Measurements from ENCODE around the gene TRPM8.

Gene TRPM8

DNA sequence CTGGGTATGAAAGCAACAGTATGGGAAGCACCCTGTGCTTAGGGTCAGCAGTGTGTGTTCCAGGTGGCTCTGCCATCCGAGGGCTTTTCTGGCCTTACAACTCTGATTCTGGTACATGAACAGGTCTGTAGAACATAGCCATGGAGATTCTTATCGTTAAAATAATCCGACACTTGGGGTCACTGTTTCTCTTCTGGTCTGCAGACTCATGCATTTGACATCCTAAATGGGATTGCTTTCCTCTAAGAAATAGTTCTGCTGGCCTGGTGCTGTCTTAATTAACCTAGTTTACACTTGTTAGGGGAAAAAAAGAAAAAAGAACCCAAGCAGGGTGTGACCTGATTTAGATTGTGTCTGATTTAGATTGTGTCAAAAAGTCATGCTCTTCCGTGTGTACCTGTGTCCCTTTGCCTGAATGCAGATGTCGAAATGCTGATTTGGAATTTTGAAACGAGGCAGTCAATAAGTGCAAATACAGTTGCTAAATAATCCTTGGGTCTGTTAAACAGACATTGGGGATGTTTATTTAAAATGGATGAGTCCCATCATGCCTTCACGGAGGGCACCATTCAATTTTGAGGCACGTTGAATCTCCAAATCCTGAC, 59.6 kb downstream of the TRPM8 start:
- peak; percentile 72 for DNase-seq

DNA sequence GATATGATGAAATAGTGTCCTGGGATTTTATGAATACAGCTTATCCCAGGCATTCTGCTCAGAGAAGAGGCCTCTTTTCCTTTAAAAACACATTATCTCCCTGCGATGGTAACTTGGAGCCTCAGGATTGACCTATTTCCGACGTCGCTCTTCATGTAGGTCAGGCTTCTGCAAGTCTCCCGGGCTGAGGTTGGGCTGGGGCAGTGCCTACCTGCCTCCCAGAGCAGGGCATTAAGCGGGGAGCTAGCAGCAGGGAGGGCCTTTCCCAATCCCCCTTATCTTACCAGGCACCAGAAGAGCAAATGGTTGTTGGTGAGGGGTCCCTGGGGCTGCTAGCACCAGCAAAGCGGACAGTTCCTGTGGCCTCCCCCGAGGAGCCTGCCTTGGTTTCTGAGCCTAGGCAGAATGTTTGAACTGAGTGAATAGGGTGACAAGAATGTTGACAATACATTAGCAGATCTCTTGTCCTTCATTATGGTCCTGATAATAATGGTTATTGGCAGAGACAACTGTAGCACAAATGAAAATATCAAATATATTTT, 60.2 kb downstream of the TRPM8 start:
- no peak for DNase-seq

DNA sequence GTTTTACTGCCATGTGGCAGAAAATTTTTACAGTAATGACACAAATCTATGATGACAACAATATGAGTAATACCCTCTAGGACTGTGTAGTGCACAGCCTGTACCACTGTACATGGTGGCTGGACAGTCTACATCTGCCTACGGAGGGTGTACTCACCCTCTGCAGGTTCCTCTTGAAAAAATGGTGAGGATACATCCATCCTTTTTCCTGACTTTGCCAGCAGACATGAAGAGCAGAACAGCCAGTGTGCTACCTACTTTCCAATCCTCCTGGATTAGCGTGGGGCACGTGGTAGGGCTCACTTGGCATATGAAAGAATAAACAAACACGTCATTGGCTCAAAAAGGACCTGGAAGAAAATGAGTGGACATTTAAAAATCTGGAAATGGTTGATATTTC, 62.6 kb downstream of the TRPM8 start:
- DNase-seq, result no peak

DNA sequence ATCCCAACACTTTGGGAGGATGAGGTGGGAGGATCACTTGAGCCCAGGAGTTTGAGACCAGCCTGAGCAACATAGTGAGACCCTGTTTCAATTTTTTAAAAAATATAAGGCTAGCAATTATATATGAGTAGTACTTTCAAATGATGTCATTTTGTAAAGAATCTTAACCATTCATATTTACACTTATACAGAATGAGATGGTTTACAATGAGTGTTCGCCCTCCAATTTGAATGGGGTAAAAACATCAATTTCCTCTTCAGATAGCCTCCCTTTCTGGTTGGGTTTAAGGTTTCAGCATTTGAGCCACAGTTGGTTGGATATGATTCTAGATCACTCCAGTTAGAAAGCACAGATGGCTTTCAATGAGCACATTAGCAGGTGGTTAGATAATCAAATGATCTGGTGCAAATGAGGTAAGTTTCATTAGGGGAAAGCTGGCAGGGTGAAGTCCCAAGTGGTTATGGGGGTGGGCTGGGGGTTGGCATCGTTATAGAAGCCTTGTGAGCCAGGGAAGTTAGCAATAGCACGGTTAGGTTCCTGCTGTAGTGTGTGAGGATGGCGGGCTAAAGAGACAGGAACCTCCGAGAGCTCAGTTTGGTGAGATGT, 63.9 kb downstream of the TRPM8 start:
- DNase-seq, result no peak

DNA sequence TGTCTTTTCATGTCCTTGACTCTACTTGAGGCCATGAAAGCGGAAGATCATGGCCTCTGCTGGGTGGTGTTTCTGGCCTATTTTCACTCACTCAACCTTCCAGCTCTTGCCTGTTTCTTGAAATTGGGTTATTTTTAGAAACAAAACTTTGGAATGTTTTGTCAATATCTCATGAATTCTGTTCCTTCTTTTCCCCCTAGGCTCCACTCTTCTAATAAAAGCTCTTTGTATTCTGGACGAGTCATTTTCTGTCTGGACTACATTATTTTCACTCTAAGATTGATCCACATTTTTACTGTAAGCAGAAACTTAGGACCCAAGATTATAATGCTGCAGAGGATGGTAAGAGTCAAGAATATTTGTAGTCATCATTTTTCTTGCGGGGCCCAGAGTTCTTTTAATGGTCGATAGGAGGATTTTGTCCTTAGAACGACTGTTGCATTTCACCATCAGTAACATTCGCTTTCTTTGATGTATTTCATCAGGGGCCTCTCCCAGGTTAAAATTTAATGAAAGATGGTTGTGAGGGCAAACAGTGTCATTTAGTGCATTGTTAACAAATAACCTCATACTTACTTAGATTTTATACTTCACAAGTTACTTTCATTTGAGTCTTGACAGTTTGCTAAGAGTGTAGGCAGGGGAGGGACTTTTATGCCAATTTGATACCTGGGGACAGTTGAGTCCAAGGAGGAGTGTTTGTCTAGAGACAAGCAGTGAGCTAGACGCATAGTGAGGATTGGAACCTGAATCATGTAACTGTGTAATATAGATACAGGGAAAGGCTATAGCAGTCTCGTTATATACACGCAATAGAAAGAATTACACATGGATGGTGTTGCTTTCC, 64.6 kb downstream of the TRPM8 start:
- no peak for DNase-seq

DNA sequence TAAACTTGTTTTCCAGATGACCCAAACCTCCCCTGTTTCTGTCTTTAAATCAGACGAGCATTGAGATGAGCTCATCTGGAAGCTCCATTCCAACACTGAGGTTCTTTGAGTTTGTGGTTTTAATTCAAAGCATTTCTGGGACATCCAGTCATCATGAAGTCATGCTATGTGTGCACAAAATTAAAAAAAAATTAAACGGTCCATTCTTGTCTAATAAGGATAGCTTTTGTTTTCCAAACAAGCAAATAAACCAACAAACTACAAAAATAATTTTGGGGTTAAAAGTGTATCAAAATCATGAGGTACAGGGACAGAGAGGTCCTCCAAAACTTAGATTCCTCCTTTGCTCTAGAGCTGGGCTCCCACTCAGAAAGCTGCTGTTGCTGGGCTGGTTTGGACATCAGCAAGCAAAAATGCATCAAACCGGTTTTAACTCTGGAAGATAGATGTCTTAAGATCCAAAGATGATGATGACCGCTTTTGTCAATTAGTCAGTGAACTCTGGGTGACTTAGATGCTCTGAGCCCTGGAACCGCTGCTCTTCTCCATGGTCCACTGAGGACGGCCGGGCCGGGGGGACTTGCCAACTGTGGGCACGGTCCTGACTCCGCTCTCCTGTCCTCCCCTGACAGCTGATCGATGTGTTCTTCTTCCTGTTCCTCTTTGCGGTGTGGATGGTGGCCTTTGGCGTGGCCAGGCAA, 65.4 kb downstream of the TRPM8 start:
- peak; percentile 97 for DNase-seq

DNA sequence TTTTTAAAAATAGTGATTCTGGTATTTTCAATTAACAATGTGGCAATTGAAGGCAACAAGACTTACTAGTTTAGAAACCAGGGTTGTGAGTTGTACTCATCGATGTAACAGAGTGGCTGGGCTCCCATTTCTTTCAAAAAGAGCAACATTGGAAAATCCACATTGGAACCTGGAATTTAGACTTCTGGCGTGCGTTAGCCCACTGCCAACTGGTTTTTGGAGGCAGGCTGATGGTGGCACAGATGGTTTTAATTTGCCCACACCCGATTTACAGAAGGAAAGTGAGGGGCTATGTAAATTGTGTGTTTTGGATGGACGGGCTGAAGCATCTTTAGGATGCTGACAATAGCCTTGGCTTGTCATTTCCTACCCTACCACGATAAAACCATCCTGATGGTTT, 66.3 kb downstream of the TRPM8 start:
- no peak for DNase-seq

DNA sequence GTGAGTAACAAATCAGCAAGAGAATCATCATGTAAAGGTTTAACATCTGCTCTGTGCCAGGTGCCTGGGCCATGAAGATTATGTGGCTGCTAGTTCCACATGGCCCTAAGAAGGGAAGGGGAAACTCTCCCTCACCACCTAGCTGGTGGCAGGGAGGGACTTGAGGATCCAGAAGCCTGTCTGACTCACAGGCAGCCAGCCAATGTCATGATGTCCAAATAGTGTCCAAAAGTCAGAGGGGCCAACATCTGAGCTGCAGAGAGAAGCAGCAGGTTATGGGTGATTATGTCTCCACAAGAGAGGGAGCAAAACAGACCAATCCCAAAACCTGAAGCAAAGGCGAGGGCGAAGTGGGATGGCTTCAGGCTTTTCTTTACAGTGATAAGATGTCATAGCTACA, 71.4 kb downstream of the TRPM8 start:
- no peak for DNase-seq

DNA sequence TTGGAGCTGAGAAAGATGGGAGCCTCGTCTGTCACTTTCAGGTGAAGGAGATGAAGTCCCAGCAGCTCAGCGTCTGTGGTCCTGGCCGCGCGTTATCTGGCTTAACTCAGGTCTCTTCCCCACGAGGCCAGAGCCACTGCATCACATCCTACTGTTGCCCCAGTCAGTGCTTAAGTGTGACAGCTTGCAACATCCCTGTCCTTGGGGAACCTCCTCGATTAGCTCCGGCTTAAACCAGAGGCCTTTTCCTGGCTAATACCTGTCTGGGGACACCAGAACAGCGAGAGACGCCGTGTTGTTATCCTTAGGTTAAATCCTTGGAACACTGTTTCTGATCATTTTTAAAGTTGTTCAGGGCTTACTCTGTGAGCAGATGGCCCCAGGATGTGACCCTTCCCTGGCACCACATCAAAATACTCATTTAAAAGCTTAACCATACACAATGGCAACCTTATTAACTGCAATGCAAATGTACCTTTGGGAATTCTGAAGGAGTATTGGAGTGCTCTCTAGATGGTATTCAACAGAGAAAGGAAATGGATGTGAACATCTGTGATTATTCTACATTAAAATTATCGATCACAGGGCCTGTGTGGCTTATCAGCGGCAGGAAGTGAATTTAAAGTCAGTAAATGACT, 72.2 kb downstream of the TRPM8 start:
- no peak for DNase-seq

DNA sequence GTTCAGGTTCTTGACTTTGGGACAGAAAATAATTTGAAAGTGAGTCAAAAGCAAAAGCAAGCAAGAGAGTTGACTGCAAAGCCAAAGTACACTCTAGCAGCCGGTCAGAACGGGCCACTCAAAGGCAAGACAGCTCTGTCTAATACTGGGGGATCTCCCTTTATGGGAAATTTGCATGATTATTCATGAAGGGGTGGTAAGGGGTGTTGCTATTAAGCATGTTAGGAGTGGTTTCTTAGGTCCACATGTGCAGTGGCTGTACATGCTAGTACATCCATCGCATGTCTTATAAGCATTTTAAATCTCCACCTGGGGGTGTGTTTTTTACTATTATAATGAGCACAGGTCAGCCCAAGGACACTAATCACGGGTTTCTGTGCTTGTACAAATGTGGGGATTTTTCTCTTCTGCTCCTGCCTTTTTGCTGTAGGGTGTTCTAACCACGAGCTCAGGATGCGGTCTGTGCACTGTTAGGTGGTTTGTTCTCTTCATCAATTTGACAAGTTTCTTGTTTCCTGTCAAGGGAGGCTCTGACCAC, 73.2 kb downstream of the TRPM8 start:
- no peak for DNase-seq

DNA sequence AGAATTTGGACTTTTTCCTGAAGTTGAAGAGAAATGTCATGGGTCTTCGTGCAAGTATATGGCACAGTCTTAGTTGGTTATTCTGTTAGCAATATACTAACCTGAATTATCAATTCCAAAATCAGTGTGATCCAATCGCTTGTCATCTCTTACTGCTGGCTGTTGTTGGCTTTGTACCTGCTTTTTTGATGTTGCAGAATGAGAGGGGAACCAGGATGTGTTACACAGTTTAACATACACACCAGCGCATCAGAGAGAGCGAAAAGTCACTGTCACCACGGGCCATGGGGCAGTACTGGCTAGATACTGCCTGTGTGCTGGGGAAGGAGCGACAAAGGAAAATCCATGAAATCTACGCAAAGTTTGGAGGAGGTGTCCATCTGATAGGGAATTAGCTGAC, 74.0 kb downstream of the TRPM8 start:
- DNase-seq, result no peak

DNA sequence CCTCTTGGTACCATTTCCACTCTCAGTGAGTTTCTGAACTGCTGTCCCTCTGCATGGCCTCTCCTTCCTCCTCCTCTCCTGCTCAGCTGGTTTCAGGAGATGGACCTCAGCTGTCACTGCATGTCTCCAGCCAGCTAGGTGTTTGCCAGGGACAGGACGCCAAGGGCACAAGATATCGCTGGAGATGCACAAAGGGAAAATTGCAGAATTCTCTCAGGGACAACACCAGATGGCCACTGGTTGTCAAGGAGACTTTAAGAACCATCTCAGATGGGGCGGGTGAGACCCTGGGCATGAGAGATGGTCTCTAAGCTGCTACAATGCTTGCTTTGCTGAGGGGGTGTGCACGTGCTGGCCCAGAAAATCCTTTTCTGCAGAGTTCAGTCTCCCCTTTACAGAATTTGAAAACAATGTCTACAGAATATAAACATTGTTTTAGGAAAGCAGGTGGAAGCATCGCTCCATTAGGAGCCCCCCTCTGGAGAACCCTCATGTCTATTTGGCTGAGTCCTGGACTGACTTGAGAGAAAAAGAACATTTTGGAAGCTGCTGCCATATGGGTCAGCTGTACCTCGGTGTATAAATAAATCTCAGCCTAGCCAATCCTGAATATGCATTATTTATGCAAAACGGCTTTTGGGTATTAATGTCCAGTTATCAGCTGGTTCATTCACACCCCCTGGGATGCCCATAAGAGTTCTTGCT, 75.5 kb downstream of the TRPM8 start:
- DNase-seq, result no peak

DNA sequence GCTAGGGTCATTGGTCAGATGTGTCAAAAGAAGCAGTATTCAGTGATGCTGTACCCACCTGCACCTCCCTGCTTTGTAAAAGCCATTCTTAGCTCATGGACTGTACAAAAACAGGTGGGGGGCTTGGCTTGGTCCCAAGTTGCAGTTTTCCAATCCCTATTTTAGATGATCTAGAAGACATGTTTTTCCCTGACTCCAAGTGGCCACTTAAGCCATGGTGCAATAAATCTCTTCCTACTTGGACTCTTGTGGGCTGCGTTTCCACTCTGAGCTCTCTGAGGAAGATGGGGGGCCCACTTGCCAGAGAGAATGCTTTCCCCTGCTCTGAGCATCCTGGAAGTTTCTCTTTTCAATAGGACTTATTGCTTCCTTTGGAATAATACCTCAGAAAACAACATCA, 76.3 kb downstream of the TRPM8 start:
- DNase-seq, result no peak

DNA sequence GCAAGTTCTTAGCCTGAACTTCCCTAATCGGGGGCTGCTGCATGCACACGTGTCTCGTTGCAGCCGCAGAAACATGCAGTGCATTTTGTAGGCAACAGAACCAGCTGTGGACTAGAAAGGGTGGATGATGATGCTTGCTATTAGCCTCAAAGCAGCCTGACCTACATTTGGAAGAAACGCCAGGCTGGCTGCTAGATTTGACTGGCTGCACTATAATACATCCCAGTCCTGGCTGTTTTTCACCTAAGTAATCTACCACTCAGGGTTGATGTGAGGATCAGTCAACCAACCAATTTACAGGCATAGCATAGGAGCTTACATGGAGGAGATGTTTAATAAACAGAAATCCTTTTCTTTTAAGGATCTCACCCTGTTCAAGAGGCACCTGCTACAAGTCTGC, 77.0 kb downstream of the TRPM8 start:
- DNase-seq, result no peak

DNA sequence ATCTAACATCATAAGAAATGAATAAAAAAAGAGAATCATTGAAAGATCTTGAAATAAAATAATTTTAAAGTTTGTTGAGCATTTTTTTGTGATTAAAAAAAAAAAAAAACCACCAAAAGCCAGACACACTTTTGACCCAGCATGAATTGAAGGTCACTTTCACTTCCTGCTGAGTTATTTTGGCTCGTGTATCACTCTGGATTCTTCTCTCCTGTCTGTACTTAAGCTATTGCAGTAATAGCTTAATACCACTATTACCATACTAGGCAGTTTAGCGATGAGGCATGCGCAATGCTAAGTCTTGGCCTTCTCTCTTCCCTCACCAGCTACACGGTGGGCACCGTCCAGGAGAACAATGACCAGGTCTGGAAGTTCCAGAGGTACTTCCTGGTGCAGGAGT, 78.8 kb downstream of the TRPM8 start:
- DNase-seq, result no peak

DNA sequence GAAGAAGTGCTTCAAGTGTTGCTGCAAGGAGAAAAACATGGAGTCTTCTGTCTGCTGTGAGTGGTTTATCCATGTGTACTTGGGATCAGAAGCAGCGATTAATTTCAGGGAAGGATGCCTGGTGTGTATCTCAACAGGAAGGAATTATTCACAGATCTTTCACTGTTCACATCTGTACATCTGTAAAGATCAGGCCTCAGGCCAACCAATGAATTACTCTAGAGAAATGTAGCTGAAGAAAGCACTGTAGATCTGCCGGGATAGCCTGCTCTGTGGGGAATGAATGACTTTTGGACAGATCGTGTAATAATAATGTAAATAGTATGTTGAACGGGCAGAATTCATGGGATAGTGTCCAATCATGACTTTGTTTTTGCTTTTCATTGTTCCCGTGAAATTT, 79.3 kb downstream of the TRPM8 start:
- DNase-seq, result peak; percentile 64

DNA sequence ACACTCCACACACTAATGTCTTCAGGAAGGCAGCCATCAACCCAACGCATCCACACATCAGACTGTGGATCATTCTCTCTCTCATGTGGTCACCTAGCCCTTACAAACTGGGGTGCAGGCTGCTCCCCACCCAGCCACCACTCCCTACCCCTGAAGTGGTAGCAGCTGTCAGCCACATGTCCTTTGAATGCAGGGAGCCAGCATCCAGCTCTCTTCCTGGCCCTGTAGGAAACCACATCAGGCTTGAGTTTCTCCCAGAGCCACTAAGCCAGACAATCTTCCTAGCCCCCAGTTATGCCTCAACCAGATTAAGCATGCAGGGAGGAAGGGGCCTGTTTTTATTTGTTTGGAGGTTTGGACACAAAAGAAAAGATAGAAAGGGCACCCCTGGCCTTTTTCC, 80.5 kb downstream of the TRPM8 start:
- DNase-seq, result no peak

DNA sequence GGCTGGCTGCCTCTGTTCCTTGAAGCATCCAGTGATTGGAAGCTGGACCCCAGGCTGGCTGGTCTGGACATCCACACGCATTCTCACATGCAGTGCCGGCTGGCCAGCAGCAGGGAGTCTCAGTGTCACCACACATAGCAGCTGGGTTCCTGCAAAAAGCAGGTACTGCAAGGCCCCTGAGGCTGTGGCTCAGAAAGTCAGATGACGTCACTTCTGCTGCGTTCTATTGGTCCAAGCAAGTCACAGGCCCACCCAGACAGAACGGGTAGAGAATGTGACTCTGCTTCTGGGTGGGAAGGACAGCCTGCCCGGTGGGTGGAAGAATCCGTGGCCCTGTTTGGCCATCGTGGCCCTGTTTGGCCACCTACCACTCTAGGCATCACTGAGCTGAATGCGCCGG, 82.0 kb downstream of the TRPM8 start:
- no peak for DNase-seq

DNA sequence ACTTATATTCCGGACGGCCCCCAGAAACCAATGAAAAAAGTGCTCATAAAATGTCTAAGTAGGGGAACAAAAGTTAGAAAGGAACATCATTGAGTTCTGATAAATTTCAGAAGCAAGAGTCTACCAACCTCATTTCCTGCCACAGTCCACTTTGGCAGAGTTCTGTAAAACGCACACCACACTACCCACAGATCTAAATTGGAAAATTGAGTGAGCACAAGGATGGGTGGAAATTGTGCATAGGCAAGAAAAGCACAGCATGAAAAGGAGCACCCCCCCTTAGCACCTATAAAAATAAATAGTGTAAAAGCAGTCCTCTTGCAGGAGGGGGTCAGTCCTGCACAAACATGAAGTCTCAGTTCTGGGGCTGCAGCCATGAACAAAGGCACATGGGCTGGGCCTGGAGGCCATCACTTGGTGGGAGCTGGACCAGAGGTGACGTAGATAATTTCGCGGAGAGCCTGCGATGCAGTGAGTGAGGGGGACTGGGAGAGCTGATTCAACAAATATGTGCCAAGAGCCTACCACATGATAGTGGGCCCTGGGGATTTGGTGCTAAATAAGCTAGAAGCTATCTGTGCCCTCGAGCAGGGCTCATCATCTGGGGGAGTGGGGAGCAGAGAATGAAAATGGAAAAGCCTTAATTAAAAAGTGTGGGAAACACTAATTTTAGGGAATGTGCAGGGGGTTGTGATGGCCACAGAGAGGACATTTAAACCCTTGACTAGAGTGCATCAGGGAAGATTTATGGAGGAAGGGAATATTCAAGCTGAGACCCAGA, 84.4 kb downstream of the TRPM8 start:
- no peak for DNase-seq

DNA sequence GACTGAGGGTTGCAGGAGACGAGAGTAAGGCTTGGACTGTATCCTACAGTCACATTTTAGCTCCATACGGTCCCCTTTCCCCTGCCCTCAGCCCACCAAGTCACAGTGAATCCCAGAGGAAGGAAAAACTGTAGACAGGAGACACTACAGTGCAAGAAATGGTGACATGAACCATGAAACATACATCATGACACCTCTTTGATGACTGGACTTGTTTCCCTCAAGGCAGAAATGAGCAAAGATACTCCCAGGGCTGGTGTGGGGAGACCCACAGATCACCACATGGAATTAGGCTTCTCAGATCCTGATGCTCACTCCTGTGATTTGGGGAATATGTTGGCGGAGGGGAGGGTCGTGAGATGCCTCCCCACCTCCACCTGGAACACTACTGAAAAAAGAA, 85.1 kb downstream of the TRPM8 start:
- no peak for DNase-seq

DNA sequence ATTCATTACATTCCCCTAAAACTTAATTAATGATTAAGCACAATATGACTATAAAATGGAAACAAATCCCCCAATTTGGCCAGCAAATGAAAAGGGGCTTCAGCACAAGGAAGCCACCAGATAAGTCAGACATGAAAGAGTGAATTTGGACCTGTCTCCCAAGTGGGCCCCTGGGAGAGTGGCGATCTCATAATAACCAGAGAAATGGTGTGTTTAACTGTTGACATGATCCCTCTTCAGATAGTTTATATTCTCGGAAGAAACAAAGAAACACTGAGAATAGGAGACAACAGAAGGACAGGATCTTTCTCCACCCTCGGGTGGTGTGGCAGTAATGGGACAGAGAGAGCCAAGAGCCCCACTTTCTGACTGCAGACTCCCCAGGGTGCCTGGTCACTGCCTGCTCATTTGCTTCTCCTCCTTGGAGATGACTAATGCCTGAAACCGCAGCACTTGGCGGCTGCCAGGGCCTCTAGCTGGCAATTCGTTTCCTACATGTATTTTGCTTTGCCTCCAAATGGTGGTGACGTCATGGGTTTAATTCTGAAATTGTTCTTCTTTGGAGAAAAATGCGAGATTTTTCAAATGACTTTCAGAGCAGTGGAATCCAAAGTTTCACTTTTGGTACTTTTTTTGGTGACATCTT, 86.9 kb downstream of the TRPM8 start:
- peak; percentile 91 for DNase-seq

Measured in fibroblast of skin of right quadriceps (primary cell).